DND-41 (cell line): Measurements from ENCODE around the gene NEUROG1.

Experiments
- ATAC-seq: fragments of 200-7000 bp; cut with Tn5 transposase; 3 replicates; pipeline ENCODE4 v1.9.1; 2021; ENCODE audit warnings: low read depth; ENCODE audit not compliant: insufficient read depth
- DNase-seq: peaks from one replicate; pipeline ENCODE4 v3.0.0-alpha.2; 2020
- H2AFZ ChIP-seq: 2 replicates; pipeline ENCODE4 v1.6.0; 2012; ENCODE audit warnings: low read depth, low read length
- H3K27ac ChIP-seq: 2 replicates; pipeline ENCODE4 v1.5.1; 2012; ENCODE audit warnings: low read length, inconsistent platforms
- H3K27me3 ChIP-seq: fragments of 200-600 bp; sonication (generic); 2 replicates; pipeline ENCODE4 v1.6.0; 2012; ENCODE audit warnings: low read length, mild to moderate bottlenecking, inconsistent platforms; ENCODE audit not compliant: insufficient read depth, poor library complexity
- H3K36me3 ChIP-seq: 2 replicates; pipeline ENCODE4 v1.5.1; 2012; ENCODE audit warnings: low read length, inconsistent platforms; ENCODE audit not compliant: insufficient read depth
- H3K4me1 ChIP-seq: 2 replicates; pipeline ENCODE4 v1.5.1; 2012; ENCODE audit warnings: mild to moderate bottlenecking, low read length; ENCODE audit not compliant: insufficient read depth
- H3K4me2 ChIP-seq: 2 replicates; pipeline ENCODE4 v1.6.0; 2012; ENCODE audit warnings: mild to moderate bottlenecking, moderate library complexity, low read length, inconsistent platforms; ENCODE audit not compliant: insufficient read depth
- H3K4me3 ChIP-seq, 2 experiments: fragments of 200-600 bp in 1 of 2; shearing (Covaris generic) in 1 of 2; 2 replicates each; pipeline ENCODE4 v1.5.1; 2012 to 2016; ENCODE audit warnings: inconsistent platforms in 2 of 2, low read length in 2 of 2, mild to moderate bottlenecking in 2 of 2, low read depth in 1 of 2, moderate library complexity in 1 of 2
- H3K79me2 ChIP-seq: 2 replicates; pipeline ENCODE4 v1.6.0; 2012; ENCODE audit warnings: low read length, inconsistent platforms; ENCODE audit not compliant: insufficient read depth
- H3K9ac ChIP-seq: 2 replicates; pipeline ENCODE4 v1.6.0; 2012; ENCODE audit warnings: low read depth, mild to moderate bottlenecking, inconsistent platforms, low read length, moderate library complexity
- H3K9me3 ChIP-seq: 2 replicates; pipeline ENCODE4 v1.5.1; 2012; ENCODE audit warnings: low read length, moderate library complexity, mild to moderate bottlenecking, inconsistent platforms; ENCODE audit not compliant: insufficient read depth, severe bottlenecking
- H4K20me1 ChIP-seq: 2 replicates; pipeline ENCODE4 v1.6.0; 2012; ENCODE audit warnings: low read length; ENCODE audit not compliant: insufficient read depth
- EZH2 ChIP-seq: IDR thresholded peaks from 3 replicates; pipeline ENCODE4 v1.6.1; 2012; ENCODE audit warnings: borderline replicate concordance, low read depth, mild to moderate bottlenecking, moderate library complexity, low read length, inconsistent platforms; ENCODE audit not compliant: severe bottlenecking
- TF ChIP-seq, protein P1 (sequence below): IDR thresholded peaks from 2 replicates; pipeline ENCODE4 v1.5.1; 2012; ENCODE audit warnings: borderline replicate concordance, low read length, moderate library complexity, mild to moderate bottlenecking; ENCODE audit not compliant: poor library complexity, severe bottlenecking; ENCODE audit errors: extremely low read depth

Gene NEUROG1

DNA sequence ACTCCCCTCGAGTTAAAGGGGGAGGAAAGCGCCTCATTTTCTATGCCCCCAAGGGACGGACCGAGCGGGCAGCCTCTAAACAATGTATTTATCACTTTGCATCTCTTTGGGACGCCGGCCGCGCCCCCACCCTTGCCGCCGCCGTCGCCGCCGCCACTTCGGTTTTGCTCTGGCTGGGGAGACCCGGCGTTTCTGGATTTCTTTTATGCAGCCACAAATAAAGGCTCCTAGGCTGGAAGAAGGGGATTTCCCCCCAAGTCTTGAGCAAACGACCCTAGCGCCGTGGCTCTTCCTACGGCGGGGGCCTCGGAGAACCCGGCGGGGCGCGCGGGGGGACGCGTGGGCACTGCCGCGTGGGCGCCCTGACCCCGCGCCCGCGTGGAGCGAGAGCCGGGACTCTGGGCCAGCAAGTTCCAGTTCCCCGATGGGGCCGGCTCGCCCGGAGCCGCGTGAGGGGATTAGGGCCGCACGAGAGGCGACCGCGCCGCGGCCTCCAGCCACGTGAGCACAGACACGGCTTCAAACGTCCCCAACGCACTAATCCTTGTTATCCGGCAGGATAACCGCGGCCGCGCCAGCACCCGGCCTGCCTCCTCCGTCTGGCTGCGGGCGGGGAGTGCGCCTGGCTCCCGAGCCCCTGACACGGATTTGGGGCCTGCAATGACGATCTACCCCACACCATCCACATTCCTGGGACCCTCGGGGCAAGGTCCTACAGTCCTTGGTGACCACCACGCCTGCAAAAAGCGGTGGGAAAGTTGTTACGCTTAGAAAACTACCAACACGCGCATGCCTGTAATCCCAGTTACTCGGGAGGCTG is 7.9 kb upstream of the NEUROG1 start:
- H4K20me1 ChIP-seq: peaks cover 9% of the 10 kb centered on the region; the same call in 1 of the 2 replicates
- no peaks in the 10 kb centered on the region for H3K79me2 ChIP-seq
- no peak overlapping the region for H2AFZ ChIP-seq
- H3K27ac ChIP-seq: no peak overlapping the region
- no peak overlapping the region for H3K9ac ChIP-seq
- no peak overlapping the region for H3K4me2 ChIP-seq
- TF ChIP-seq EZH2: no peak
- TF ChIP-seq, protein P1, sequence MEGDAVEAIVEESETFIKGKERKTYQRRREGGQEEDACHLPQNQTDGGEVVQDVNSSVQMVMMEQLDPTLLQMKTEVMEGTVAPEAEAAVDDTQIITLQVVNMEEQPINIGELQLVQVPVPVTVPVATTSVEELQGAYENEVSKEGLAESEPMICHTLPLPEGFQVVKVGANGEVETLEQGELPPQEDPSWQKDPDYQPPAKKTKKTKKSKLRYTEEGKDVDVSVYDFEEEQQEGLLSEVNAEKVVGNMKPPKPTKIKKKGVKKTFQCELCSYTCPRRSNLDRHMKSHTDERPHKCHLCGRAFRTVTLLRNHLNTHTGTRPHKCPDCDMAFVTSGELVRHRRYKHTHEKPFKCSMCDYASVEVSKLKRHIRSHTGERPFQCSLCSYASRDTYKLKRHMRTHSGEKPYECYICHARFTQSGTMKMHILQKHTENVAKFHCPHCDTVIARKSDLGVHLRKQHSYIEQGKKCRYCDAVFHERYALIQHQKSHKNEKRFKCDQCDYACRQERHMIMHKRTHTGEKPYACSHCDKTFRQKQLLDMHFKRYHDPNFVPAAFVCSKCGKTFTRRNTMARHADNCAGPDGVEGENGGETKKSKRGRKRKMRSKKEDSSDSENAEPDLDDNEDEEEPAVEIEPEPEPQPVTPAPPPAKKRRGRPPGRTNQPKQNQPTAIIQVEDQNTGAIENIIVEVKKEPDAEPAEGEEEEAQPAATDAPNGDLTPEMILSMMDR: no peak
- DNase-seq (no peak), ATAC-seq (no peak)
- no peaks in the 10 kb centered on the region for H3K4me1 ChIP-seq
- H3K27me3 ChIP-seq: peaks cover 55% of the 10 kb centered on the region
- no peaks in the 10 kb centered on the region for H3K9me3 ChIP-seq
- no peak overlapping the region for H3K4me3 ChIP-seq
- H3K36me3 ChIP-seq: no peaks in the 10 kb centered on the region

DNA sequence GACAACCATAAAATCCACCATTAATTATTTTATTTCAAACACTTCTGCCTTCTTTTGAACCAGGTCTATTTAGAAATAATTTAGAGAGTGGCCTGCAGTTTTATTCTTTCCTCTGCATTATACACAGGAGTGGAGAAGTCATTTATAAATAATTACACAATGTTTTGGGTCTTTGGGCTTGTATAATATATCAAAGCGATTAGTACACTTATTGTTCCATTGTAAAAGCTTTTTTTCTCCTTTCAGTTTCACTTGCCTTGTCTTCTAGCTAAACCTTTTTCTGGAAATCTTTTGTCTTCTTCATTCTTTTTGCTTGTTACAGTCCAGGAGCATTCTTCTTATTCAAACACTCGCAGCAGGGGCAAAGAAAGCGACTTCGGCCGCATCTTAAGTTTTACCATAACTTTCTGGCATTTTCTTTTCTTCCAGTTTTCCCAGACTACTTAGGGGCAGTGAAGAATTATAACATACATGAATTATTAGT is 7.3 kb upstream of the NEUROG1 start:
- no peaks in the 10 kb centered on the region for H3K4me1 ChIP-seq
- no peak overlapping the region for H3K9ac ChIP-seq
- no peaks in the 10 kb centered on the region for H3K9me3 ChIP-seq
- H3K4me3 ChIP-seq: no peak overlapping the region
- H3K4me2 ChIP-seq: no peak overlapping the region
- ATAC-seq (no peak), DNase-seq (no peak)
- no peak overlapping the region for H3K27ac ChIP-seq
- H3K79me2 ChIP-seq: no peaks in the 10 kb centered on the region
- TF ChIP-seq EZH2: no peak
- TF ChIP-seq, protein P1: no peak
- no peaks in the 10 kb centered on the region for H3K36me3 ChIP-seq
- H4K20me1 ChIP-seq: 0 out of 2 replicates have a peak, but pooled peaks cover 3% of the 10 kb centered on the region
- H3K27me3 ChIP-seq: peaks cover 50% of the 10 kb centered on the region
- no peak overlapping the region for H2AFZ ChIP-seq

DNA sequence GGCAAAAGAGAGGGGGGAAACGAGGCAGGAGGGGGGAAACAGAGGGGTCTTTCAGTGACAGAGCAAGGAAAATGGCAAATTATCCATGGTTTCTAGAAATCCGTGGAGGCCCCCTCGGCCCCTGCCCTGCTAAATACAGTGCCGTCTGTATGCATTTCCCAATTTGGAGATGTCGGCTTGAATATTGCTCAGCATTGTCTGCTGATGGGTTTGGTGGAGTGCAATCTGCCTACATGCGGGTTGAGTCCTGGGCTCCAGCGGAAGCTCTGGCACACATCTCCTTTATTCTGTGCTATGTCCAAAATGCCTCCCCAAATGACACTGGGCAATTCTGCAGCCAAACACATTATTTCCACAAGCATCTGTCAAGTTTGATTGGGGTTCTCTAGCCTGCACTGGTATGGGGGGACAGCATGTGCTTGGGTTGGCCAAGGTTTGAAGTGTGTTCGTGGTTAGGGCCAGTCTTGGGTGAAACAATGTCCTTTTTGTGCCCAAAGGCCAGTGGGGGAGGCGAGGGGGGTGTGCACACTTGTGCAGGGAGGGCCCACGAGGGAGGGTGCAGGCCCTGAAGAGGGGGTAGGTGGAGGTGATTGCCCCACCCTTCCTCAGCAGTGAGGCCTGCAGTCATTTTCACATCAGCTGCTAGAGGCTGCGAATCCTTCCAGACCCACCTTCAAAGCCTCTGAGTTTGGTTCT is 6.2 kb upstream of the NEUROG1 start:
- no peak overlapping the region for H3K9ac ChIP-seq
- no peak overlapping the region for H3K4me3 ChIP-seq
- H3K27me3 ChIP-seq: peaks cover 39% of the 10 kb centered on the region
- ATAC-seq: no peak
- DNase-seq: no peak
- no peak overlapping the region for H2AFZ ChIP-seq
- no peaks in the 10 kb centered on the region for H3K79me2 ChIP-seq
- no peaks in the 10 kb centered on the region for H4K20me1 ChIP-seq
- H3K27ac ChIP-seq: no peak overlapping the region
- H3K9me3 ChIP-seq: no peaks in the 10 kb centered on the region
- no peaks in the 10 kb centered on the region for H3K4me1 ChIP-seq
- H3K4me2 ChIP-seq: no peak overlapping the region
- TF ChIP-seq EZH2: no peak
- TF ChIP-seq, protein P1: no peak
- no peaks in the 10 kb centered on the region for H3K36me3 ChIP-seq
